ENCODE results near the gene ARHGEF4. TPM values are rescaled to one million over a fixed set of nuclear protein-coding genes. Genes with fewer than 3 reads are reported as not detected.

The ARHGEF4 gene
- total RNA-seq, 4 donors from 2014 or later = 108 to 378 (median 134) TPM

DNA sequence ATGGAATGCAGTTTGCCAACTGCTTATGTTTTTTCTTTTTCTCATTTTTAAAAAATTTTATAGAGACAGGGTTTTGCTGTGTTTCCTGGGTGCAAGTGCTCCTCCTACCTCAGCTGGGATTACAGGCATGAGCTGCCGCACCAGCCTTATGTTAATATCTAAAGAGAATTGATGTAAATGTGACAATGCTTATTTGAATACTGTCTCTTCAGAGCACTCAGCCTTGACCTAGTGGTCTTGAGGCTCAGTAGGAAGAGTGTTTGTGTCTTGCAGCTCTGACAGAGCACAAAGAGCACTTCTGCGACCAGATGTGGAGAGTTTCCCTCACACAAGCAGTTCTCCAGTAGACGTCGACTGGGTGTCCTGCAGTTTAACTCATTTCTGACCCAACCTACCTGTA, 55.3 kb downstream of the ARHGEF4 start:
- WGBS = 53% methylated on average over 4 of the region's 4 CpGs
- no peaks in the 10 kb centered on the region for H3K9me3 ChIP-seq
- no peak for DNase-seq (ENCODE audit: low spot score in 2 of 2)
- H3K4me3 ChIP-seq = no peak overlapping the region
- H3K27ac ChIP-seq = no peak overlapping the region
- H3K27me3 ChIP-seq = peaks cover 3% of the 10 kb centered on the region
- no peak for TF ChIP-seq POLR2A (IDR thresholded peaks at IDR 0.05)
- TF ChIP-seq EP300 (IDR thresholded peaks at IDR 0.05) = no peak
- no peak for TF ChIP-seq POLR2AphosphoS5 (IDR thresholded peaks at IDR 0.05)
- TF ChIP-seq, protein P1, sequence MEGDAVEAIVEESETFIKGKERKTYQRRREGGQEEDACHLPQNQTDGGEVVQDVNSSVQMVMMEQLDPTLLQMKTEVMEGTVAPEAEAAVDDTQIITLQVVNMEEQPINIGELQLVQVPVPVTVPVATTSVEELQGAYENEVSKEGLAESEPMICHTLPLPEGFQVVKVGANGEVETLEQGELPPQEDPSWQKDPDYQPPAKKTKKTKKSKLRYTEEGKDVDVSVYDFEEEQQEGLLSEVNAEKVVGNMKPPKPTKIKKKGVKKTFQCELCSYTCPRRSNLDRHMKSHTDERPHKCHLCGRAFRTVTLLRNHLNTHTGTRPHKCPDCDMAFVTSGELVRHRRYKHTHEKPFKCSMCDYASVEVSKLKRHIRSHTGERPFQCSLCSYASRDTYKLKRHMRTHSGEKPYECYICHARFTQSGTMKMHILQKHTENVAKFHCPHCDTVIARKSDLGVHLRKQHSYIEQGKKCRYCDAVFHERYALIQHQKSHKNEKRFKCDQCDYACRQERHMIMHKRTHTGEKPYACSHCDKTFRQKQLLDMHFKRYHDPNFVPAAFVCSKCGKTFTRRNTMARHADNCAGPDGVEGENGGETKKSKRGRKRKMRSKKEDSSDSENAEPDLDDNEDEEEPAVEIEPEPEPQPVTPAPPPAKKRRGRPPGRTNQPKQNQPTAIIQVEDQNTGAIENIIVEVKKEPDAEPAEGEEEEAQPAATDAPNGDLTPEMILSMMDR (IDR thresholded peaks at IDR 0.05) = no peak
- H3K36me3 ChIP-seq = no peaks in the 10 kb centered on the region
- H3K4me1 ChIP-seq = peaks cover 3% of the 10 kb centered on the region

DNA sequence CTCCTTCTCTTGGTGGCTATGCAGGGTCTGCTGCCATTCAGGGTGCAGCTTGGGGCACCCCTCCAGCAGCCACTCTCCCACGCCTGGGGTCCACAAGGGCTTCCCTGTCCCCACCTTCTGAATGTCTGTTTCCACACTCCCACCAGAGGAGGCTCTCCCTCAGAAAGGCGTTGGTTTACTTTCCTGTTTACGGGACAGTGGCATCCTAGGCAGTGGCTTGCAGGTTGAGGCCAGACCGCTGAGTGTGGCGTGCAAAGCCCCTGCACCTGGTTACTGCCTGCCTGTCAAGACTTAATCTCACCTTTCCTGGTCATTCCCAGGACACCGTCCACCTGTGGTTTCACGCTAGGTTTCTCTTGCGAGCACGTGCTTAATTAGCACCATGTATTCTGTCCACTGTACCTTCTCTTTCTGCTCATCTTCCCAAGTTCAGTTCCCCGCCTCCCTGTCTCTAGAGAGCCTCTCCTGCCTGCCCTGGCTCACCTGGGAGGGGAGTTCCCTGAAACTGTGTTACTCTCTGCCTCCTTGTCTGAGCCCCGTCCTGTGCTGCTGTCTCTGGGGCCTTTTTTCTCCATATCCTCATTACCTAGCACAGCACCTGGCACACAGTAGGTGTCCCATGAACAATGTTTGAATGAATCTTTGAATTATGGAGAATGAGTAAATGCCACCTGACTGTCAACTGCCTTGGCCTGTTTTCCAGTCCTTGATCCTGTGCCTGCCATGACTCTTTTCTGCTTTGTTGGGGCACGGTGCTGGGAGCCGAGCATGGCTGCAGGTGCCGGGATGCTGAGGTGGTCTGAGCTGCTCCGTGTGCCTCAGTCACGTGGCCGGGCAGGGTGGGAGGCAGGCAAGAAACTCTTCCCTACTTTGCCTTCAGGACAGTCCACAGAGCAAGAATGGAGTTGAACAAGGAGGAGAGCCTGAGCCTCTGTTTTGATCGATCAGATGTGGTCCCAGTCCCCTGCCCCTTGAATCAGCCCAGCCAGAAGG, 56.4 kb downstream of the ARHGEF4 start:
- H3K4me1 ChIP-seq = peaks cover 3% of the 10 kb centered on the region
- no peak overlapping the region for H3K27ac ChIP-seq
- peaks cover 3% of the 10 kb centered on the region for H3K27me3 ChIP-seq
- H3K36me3 ChIP-seq = no peaks in the 10 kb centered on the region
- H3K9me3 ChIP-seq = no peaks in the 10 kb centered on the region
- 70% methylated on average over 17 of the region's 18 CpGs for WGBS
- DNase-seq (ENCODE audit: low spot score in 2 of 2) = no peak
- H3K4me3 ChIP-seq = no peak overlapping the region
- TF ChIP-seq EP300 (IDR thresholded peaks at IDR 0.05) = no peak
- TF ChIP-seq POLR2A (IDR thresholded peaks at IDR 0.05) = no peak
- TF ChIP-seq POLR2AphosphoS5 (IDR thresholded peaks at IDR 0.05) = no peak
- TF ChIP-seq, protein P1 (IDR thresholded peaks at IDR 0.05) = no peak

DNA sequence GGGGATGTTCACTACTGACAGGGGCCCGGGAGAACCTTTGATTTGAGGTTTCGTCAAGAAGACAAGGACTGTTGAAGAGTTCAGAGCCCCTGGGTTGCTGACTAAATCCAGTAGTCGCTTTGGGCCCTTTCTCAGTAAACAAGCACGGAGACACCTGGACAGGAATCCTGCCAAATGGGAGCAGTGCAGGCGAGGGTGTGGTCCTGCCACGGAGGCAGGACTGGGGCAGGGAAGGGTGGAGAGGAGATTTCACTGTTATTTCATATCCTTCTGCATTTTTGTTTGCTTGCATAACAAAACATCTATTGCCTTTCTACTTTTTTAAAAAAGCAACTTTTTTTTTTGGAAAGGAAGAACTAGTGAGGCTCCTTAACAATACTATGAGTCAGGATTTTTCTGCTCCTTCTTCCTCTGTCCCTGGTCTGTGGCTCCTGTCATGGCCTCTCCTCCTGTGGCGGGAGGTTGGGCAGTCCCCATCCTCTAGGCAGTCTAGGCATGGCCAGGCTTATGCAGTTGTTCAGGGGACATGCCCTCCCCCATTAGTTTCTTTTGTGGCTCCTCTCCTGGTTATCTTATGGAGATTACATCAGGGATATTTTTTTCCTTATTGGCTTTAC, 57.7 kb downstream of the ARHGEF4 start:
- H3K4me3 ChIP-seq = no peak overlapping the region
- H3K27me3 ChIP-seq = peaks cover 3% of the 10 kb centered on the region
- H3K27ac ChIP-seq = no peak overlapping the region
- DNase-seq (ENCODE audit: low spot score in 2 of 2) = no peak
- no peaks in the 10 kb centered on the region for H3K36me3 ChIP-seq
- peaks cover 8% of the 10 kb centered on the region for H3K4me1 ChIP-seq
- no peaks in the 10 kb centered on the region for H3K9me3 ChIP-seq
- TF ChIP-seq, protein P1 (IDR thresholded peaks at IDR 0.05) = no peak
- no peak for TF ChIP-seq EP300 (IDR thresholded peaks at IDR 0.05)
- TF ChIP-seq POLR2A (IDR thresholded peaks at IDR 0.05) = no peak
- TF ChIP-seq POLR2AphosphoS5 (IDR thresholded peaks at IDR 0.05) = no peak
- WGBS = 50% methylated on average over 7 of the region's 7 CpGs

DNA sequence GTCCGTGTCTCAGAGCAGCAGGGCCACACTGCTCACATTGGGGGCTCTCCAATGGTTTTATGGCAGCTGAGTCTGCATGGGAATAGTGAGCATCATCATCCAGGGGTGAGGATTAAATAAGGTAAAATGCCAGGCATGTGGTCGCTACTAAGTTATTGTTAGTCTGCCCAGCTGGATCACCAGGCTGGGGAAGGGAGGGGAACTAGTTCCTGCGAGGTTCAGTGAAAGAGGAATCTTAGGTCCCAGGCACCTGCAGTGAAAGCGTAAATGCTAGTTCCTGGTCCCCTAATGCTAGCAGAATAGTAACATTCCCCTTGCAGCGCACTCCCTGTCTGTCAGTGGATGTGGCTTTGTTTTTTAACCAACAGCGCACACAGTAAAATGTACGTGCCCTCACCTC, 60.1 kb downstream of the ARHGEF4 start:
- H3K4me3 ChIP-seq = no peak overlapping the region
- no peaks in the 10 kb centered on the region for H3K9me3 ChIP-seq
- H3K36me3 ChIP-seq = no peaks in the 10 kb centered on the region
- WGBS = 88% methylated on average over 7 of the region's 7 CpGs
- DNase-seq (ENCODE audit: low spot score in 2 of 2) = no peak
- no peak overlapping the region for H3K27ac ChIP-seq
- H3K4me1 ChIP-seq = peaks cover 8% of the 10 kb centered on the region
- no peak for TF ChIP-seq POLR2AphosphoS5 (IDR thresholded peaks at IDR 0.05)
- no peak for TF ChIP-seq POLR2A (IDR thresholded peaks at IDR 0.05)
- TF ChIP-seq, protein P1 (IDR thresholded peaks at IDR 0.05) = no peak
- no peak for TF ChIP-seq EP300 (IDR thresholded peaks at IDR 0.05)
- H3K27me3 ChIP-seq = peaks cover 3% of the 10 kb centered on the region

DNA sequence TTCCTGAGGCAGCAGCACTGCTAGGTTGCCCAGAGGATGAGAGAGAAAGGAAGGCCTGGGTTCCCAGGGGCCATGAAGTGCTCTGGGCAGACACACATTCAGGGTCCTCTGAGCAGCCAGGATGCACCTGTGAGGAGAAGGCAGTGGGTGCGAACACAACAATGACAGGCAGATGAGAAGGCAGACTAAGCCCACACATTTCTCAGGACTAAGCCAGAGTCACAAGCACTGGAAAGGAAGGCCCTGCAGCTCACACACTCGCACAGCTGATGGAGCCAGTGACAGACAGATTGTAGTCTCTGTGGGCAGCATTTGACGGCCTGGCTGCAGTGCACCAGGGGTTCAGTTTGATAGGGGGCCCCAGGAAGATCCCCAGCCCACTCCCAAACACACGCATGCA, 61.8 kb downstream of the ARHGEF4 start:
- no peak for TF ChIP-seq EP300 (IDR thresholded peaks at IDR 0.05)
- no peak for TF ChIP-seq POLR2AphosphoS5 (IDR thresholded peaks at IDR 0.05)
- TF ChIP-seq POLR2A (IDR thresholded peaks at IDR 0.05) = no peak
- TF ChIP-seq, protein P1 (IDR thresholded peaks at IDR 0.05) = no peak
- Histone ChIP-seq H3K36me3 (no peaks in the 10 kb centered on the region), H3K4me1 (peaks cover 5% of the 10 kb centered on the region), H3K27ac (peak overlapping the region; percentile 2), H3K27me3 (peaks cover 3% of the 10 kb centered on the region), H3K4me3 (no peak overlapping the region), H3K9me3 (no peaks in the 10 kb centered on the region)
- no peak for DNase-seq (ENCODE audit: low spot score in 2 of 2)
- WGBS = 77% methylated on average over 2 of the region's 4 CpGs

Data from suprapubic skin (tissue), 4 donors.